Cardiac muscle cell (in vitro differentiated cells and primary cell): ENCODE results near the gene IER5. TPM values are rescaled to one million over a fixed set of nuclear protein-coding genes. Genes with fewer than 3 reads are reported as not detected.
A peak's percentile ranks its signal among the peaks of the same experiment; 100 is the strongest.
"Not testable (repeated sequence)": the region's sequence is repeated elsewhere in the genome, so short reads cannot be mapped to it uniquely, and the experiment has no call there.

Experiments used
- DNase-seq, 2 donors: peaks; one replicate each; pipeline versions ENCODE4 v3.0.0 to v3.0.0-alpha.2; 2010 to 2017; ENCODE audit warnings: low read depth in 1 of 2, low spot score in 1 of 2
- H3K27ac ChIP-seq: fragments of 200-600 bp; sonication (generic); 2 replicates; pipeline ENCODE4 v1.5.1; 2016
- H3K27me3 ChIP-seq: fragments of 200-600 bp; sonication (generic); 2 replicates; pipeline ENCODE4 v1.6.0; 2016; ENCODE audit warnings: control low read depth
- H3K36me3 ChIP-seq: fragments of 200-600 bp; sonication (generic); 2 replicates; pipeline ENCODE4 v1.5.1; 2016; ENCODE audit warnings: control low read depth
- H3K4me1 ChIP-seq: fragments of 200-600 bp; sonication (generic); 2 replicates; pipeline ENCODE4 v1.8.1; 2017; ENCODE audit warnings: low read depth, mild to moderate bottlenecking, mixed run types
- H3K4me3 ChIP-seq: fragments of 200-600 bp; sonication (generic); 2 replicates; pipeline ENCODE4 v1.5.1; 2016; ENCODE audit warnings: mild to moderate bottlenecking
- H3K9me3 ChIP-seq: fragments of 200-600 bp; sonication (generic); 2 replicates; pipeline ENCODE4 v1.5.1; 2017; ENCODE audit warnings: low read depth, mild to moderate bottlenecking, control low read depth
- CTCF ChIP-seq: IDR thresholded peaks from 2 replicates; pipeline ENCODE4 v1.5.1; 2012; ENCODE audit warnings: low read depth, mild to moderate bottlenecking, low read length
- polyA plus RNA-seq: library from polyadenylated mRNA; unstranded; fragments of >200 nt; fragmentation: Nextera tagmentation; extraction: Ambion mirVana; gene quantifications from 2 replicates; pipeline ENCODE4 v1.2.1, GENCODE V29; 2016
- total RNA-seq: library from RNA; depleted of rRNA; stranded (reverse); fragments of >200 nt; gene quantifications from 2 replicates; pipeline ENCODE4 v1.2.3, GENCODE V29; 2016

Gene IER5
- total and polyA plus RNA-seq, 2 experiments from 2014 or later, result 7.8 to 15.2 TPM

DNA sequence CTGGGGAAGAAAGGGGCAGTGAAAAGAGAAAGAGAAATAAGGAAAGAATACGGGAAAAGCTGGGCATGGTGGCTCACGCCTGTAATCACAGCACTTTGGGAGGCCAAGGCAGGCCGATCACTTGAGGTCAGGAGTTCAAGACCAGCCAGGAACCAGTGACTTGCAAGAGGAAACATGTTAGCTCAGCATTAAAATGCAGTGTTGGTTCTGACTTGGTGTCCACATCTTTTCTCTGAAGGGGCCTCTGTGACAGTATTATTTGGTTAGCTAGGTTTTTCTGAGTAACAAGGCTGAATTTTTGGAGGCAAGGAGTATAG, 26.8 kb downstream of the IER5 start:
- no peak overlapping the region for H3K27ac ChIP-seq
- H3K36me3 ChIP-seq, result no peaks in the 10 kb centered on the region
- TF ChIP-seq CTCF, result no peak
- no peak overlapping the region for H3K4me3 ChIP-seq
- DNase-seq, result no peak
- H3K27me3 ChIP-seq, result peaks cover 3% of the 10 kb centered on the region
- H3K9me3 ChIP-seq, result no peaks in the 10 kb centered on the region
- peaks cover 10% of the 10 kb centered on the region for H3K4me1 ChIP-seq

- H3K27me3 ChIP-seq, result not testable (repeated sequence)
These were observed 27.5 kb downstream of the IER5 start for GRCh38 chr1:181115971-181116370.

GRCh38 chr1:181116819-181117390, 28.4 kb downstream of the IER5 start:
- Histone ChIP-seq H3K27me3 (peaks cover 3% of the 10 kb centered on the region), H3K36me3 (no peaks in the 10 kb centered on the region), H3K9me3 (no peaks in the 10 kb centered on the region), H3K4me3 (no peak overlapping the region), H3K4me1 (peaks cover 10% of the 10 kb centered on the region), H3K27ac (no peak overlapping the region)
- TF ChIP-seq CTCF, result no peak
- DNase-seq, result no peak

More at GRCh38 chr1:181115971-181116370, 27.5 kb downstream of the IER5 start:
- not testable (repeated sequence) for H3K36me3 ChIP-seq, H3K4me3 ChIP-seq, H3K9me3 ChIP-seq, H3K27ac ChIP-seq, DNase-seq
- H3K4me1 ChIP-seq, result peaks cover 10% of the 10 kb centered on the region

DNA sequence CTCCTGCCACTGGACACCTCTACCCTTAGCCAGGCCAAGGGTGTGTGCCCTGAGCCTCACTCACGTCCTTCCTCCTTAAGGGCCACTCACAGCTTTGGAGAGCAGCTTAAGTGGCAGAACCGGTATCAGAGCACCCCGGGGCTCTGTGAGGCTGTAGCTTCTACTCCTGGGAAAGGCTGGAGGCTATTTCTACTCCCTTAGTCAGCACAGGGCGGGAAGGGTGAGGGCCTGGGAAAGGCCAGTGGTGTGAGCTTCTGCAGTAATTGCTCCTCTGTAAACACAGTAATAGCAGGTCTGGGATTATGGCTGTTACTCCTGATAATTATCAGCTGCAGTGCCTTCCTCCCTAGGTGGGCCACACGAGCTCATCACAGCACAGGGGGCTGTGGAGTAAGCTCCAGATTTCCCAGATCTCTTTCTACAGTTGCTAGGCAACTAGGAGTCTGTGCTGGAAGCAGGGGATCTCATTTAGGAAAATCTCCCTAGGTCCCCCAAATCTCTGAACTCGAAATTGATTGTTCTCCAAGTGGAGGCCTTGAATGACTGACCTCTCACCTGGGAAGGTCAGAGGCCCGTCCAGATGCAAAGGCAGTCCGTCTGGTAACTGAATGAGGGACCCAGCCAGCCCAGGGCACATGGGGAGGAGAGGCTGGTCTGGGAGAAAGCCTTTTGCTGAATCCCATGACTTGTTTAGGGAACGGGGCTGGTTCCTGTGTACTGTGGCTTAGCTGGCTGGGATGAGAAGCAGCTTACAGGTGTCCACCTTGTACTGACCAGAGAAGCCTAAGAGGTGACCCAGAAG, 29.3 kb downstream of the IER5 start:
- peak overlapping the region; percentile 61 for H3K27ac ChIP-seq
- DNase-seq, result peak in 1 of 2 donors; percentile 66
- H3K36me3 ChIP-seq, result no peaks in the 10 kb centered on the region
- peaks cover 10% of the 10 kb centered on the region for H3K4me1 ChIP-seq
- H3K9me3 ChIP-seq, result no peaks in the 10 kb centered on the region
- no peak overlapping the region for H3K4me3 ChIP-seq
- H3K27me3 ChIP-seq, result no peaks in the 10 kb centered on the region
- TF ChIP-seq CTCF, result no peak

DNA sequence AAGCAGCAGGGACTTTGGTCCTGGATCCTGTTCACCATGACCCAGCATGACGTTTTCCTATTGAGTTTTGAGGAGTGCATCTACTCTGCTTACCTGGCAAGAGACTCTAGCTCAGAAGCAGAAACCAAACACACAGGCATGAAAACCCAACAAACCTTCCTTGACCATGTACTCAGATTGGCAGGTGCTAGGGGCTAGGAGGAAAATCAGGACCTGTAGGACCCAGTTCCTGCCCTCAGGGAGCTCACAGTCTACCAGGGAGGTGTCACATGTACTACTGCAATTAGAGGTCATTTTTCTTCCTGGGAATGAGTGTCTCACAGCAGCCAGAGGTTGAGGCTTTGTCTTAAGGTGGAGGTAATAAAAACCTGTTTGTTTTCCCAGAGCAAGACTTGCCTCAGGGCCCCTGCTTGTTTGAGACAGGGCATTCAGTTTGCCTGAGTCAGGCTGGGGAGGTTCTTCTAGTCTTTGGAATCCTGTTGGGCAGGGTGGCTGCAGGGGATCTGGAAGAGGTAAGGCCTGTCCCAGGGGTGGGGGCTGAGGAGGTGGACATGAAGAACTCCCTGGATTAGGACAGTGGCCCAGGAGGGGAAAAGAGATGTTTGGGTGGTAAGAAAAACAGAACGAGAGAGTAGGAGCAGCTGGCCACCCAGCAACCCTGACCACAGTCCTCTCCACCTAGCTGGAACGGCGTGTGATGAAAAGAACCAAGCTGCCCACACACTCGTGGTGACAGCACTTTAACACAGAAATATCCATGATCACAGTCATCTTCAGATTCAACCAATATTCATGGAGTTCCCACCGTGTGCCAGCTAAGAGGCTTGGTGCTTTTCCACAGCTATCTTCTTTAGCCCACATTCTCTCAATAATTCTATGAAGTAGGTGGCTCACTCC, 30.8 kb downstream of the IER5 start:
- H3K9me3 ChIP-seq, result no peaks in the 10 kb centered on the region

More for the DNA sequence above, 30.8 kb downstream of the IER5 start:
- no peak for DNase-seq
- Histone ChIP-seq H3K27ac (no peak overlapping the region), H3K4me3 (no peak overlapping the region), H3K4me1 (peaks cover 10% of the 10 kb centered on the region), H3K27me3 (no peaks in the 10 kb centered on the region), H3K36me3 (no peaks in the 10 kb centered on the region)
- no peak for TF ChIP-seq CTCF
